ENCODE data around the gene MOSPD2.

Gene MOSPD2

DNA sequence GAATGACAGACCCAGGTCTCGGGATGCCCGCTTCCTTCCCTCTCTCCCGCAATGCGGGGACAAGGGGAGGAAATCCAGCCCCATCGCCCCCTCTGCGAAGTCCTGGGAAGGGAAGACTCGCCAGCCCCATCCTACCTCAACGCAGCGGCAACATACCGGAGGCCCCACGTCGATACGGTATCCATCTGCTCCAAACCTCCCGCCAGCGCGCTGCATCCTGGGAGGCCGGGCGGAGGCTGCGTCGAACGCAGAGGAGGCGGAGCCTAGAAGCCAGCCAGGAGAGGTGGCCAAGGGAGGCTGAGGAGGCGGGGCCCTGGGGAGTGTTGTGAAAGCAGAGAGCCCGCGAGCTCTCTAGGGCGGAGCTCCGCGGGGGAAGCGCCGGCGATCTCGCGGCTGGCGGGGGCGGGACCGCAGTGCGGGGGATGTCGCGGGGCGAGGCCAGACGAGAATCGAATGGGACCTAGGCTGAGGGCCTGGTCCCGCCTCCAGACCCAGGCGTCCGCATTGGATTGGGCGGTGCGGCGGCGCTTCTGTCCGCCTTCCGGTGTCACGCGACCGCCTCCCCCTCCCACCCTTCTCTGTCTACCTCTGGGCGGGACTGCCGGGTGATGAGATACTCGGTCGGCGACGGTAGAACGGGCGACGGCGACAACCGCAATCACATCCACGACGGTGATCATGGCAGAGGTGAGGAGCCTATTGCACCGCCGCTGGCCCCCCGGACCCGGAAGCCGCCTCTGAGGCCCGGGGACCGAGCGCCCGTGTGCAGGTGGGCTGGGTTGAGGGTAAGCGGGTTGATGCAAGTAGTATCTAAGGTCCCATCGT lies at the start of gene MOSPD2, which contains the start of gene FANCB:
MOSPD2 (plus strand) TSS at position 571 of the 825 bp plus-strand sequence; CDS start at position 679, 108 bp downstream.
FANCB (minus strand) TSS at position 219 of the 825 bp plus-strand sequence. CDS start 7,559 bp downstream, outside the sequence.
- peak within 1 kb of the TSS; percentile 73 for H3K4me2 ChIP-seq (ENCODE audit: low read depth, low read length)
- no peaks in the 10 kb centered on the region for H4K20me1 ChIP-seq (ENCODE audit: insufficient read depth, low read length)
- peak within 1 kb of the TSS; percentile 86 for H3K4me3 ChIP-seq (ENCODE audit: low read length)
- peak within 1 kb of the TSS; percentile 72 for H3K9ac ChIP-seq (ENCODE audit: low read length)
- TF ChIP-seq, protein P1, sequence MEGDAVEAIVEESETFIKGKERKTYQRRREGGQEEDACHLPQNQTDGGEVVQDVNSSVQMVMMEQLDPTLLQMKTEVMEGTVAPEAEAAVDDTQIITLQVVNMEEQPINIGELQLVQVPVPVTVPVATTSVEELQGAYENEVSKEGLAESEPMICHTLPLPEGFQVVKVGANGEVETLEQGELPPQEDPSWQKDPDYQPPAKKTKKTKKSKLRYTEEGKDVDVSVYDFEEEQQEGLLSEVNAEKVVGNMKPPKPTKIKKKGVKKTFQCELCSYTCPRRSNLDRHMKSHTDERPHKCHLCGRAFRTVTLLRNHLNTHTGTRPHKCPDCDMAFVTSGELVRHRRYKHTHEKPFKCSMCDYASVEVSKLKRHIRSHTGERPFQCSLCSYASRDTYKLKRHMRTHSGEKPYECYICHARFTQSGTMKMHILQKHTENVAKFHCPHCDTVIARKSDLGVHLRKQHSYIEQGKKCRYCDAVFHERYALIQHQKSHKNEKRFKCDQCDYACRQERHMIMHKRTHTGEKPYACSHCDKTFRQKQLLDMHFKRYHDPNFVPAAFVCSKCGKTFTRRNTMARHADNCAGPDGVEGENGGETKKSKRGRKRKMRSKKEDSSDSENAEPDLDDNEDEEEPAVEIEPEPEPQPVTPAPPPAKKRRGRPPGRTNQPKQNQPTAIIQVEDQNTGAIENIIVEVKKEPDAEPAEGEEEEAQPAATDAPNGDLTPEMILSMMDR (IDR thresholded peaks at IDR 0.05; ENCODE audit: low read length): no peak
- TF ChIP-seq EZH2 (optimal IDR thresholded peaks at IDR 0.05; ENCODE audit: low read depth, low read length) (no peak), EZH2phosphoT487 (IDR thresholded peaks at IDR 0.05; ENCODE audit: low read length) (no peak)
- DNase-seq: peak; percentile 93
- no peaks in the 10 kb centered on the region for H3K27me3 ChIP-seq (replicated peaks; ENCODE audit: insufficient read depth, low read length)
- no peaks in the 10 kb centered on the region for H3K9me2 ChIP-seq (replicated peaks; ENCODE audit: insufficient read depth, low read length)
- H3K27ac ChIP-seq (ENCODE audit: low read length): peak within 1 kb of the TSS; percentile 54; the same call in 1 of the 2 replicates
- no peaks in the 10 kb centered on the region for H3F3A ChIP-seq (ENCODE audit: insufficient read depth, low read length)
- H2AFZ ChIP-seq (ENCODE audit: low read length): peak within 1 kb of the TSS; percentile 85
- no peaks in the 10 kb centered on the region for H3K36me3 ChIP-seq (replicated peaks; ENCODE audit: insufficient read depth, low read length)
- peaks cover 41% of the 10 kb centered on the region for H3K79me2 ChIP-seq (ENCODE audit: low read length)
- H3K4me1 ChIP-seq (ENCODE audit: low read length): no peaks in the 10 kb centered on the region
- H3K9me3 ChIP-seq (replicated peaks; ENCODE audit: insufficient read depth, low read length): no peaks in the 10 kb centered on the region

DNA sequence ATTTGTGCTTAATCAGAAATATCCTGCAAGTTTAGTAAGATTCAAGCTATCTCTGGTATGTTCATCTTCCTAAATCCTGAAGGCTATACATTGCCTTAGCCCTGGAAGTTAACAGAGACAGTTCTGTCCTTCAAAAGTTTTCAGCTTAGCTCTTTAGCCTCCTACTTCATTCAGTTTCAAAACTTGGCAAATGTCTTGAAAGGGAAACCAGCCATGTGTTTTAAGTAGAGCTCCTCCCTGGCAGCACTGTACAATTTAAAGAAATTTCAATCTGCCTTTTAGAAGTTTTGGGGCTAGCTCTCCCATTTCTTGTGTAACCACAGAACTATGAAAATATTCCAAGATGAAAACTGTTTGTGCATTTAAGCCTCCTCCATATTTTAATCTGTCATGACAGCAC lies 47.4 kb upstream of the MOSPD2 start:
- H3K27me3 ChIP-seq (replicated peaks; ENCODE audit: insufficient read depth, low read length): no peaks in the 10 kb centered on the region

DNA sequence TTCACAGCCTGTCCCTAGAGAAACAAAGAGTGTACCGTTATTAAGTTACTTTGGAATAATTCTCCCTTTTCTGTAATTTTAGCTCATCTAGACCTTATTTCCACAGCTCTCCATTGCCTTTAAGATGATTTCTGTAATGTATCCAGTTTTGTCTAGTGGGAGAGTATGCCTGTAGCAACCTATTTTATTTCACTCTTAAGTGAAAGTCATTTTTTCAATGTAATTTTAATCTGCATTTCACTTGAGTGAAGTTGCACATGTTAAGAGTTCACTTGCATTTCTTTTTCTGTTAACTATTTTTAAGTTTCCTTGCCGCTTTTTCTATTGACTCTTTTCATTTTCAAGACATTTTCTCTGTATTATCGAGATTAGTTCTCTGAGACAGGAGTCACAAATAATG lies 46.9 kb upstream of the MOSPD2 start:
- H3K4me2 ChIP-seq (ENCODE audit: low read depth, low read length): no peak overlapping the region
- no peaks in the 10 kb centered on the region for H4K20me1 ChIP-seq (ENCODE audit: insufficient read depth, low read length)
- no peaks in the 10 kb centered on the region for H3F3A ChIP-seq (ENCODE audit: insufficient read depth, low read length)
- H3K27me3 ChIP-seq (replicated peaks; ENCODE audit: insufficient read depth, low read length): no peaks in the 10 kb centered on the region
- H3K27ac ChIP-seq (ENCODE audit: low read length): no peak overlapping the region
- no peaks in the 10 kb centered on the region for H3K36me3 ChIP-seq (replicated peaks; ENCODE audit: insufficient read depth, low read length)
- no peak for DNase-seq
- H2AFZ ChIP-seq (ENCODE audit: low read length): no peak overlapping the region
- no peaks in the 10 kb centered on the region for H3K9me3 ChIP-seq (replicated peaks; ENCODE audit: insufficient read depth, low read length)
- no peaks in the 10 kb centered on the region for H3K9me2 ChIP-seq (replicated peaks; ENCODE audit: insufficient read depth, low read length)
- no peaks in the 10 kb centered on the region for H3K79me2 ChIP-seq (ENCODE audit: low read length)
- TF ChIP-seq EZH2 (optimal IDR thresholded peaks at IDR 0.05; ENCODE audit: low read depth, low read length) (no peak), EZH2phosphoT487 (IDR thresholded peaks at IDR 0.05; ENCODE audit: low read length) (no peak)
- TF ChIP-seq, protein P1 (IDR thresholded peaks at IDR 0.05; ENCODE audit: low read length): no peak
- no peak overlapping the region for H3K4me3 ChIP-seq (ENCODE audit: low read length)
- no peaks in the 10 kb centered on the region for H3K4me1 ChIP-seq (ENCODE audit: low read length)
- H3K9ac ChIP-seq (ENCODE audit: low read length): no peak overlapping the region

More for the DNA sequence above, 47.4 kb upstream of the MOSPD2 start:
- Histone ChIP-seq H4K20me1 (ENCODE audit: insufficient read depth, low read length) (no peaks in the 10 kb centered on the region), H3K36me3 (replicated peaks; ENCODE audit: insufficient read depth, low read length) (no peaks in the 10 kb centered on the region), H3K4me1 (ENCODE audit: low read length) (no peaks in the 10 kb centered on the region), H3K9me2 (replicated peaks; ENCODE audit: insufficient read depth, low read length) (no peaks in the 10 kb centered on the region), H3K79me2 (ENCODE audit: low read length) (no peaks in the 10 kb centered on the region), H3K4me2 (ENCODE audit: low read depth, low read length) (no peak overlapping the region), H3K9ac (ENCODE audit: low read length) (no peak overlapping the region), H3K9me3 (replicated peaks; ENCODE audit: insufficient read depth, low read length) (no peaks in the 10 kb centered on the region), H3K4me3 (ENCODE audit: low read length) (no peak overlapping the region), H2AFZ (ENCODE audit: low read length) (no peak overlapping the region), H3K27ac (ENCODE audit: low read length) (no peak overlapping the region), H3F3A (ENCODE audit: insufficient read depth, low read length) (no peaks in the 10 kb centered on the region)
- TF ChIP-seq, protein P1 (IDR thresholded peaks at IDR 0.05; ENCODE audit: low read length): no peak
- no peak for TF ChIP-seq EZH2phosphoT487 (IDR thresholded peaks at IDR 0.05; ENCODE audit: low read length)
- TF ChIP-seq EZH2 (optimal IDR thresholded peaks at IDR 0.05; ENCODE audit: low read depth, low read length): no peak
- no peak for DNase-seq

Measured in MM.1S (cell line).